ENCODE measurements around the gene SPATS2.

Gene SPATS2

DNA sequence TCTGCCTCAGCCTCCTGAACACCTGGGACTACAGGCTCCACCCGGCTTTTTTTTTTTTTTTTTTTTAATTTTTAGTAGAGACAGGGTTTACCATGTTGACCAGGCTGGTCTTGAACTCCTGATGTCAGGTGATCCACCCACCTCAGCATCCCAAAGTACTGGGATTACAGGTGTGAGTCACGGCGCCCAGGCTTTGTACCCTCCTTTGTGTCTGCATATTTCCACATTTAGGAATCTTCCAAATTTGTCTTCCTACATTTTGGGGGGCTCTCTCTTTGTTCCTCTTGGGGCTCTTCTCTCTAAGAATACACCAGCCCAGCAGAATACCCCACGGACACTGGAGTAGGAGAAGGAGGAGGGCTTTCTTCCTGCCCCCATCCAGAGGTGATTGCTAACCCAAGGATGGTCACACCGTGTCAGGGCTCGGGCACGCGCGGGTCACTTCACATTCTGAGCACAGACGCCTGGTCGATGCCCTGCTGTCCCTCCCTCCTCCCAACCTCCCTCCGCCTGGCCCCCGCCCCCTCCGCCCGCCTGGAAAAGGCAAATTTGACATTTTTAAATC, 22.7 kb upstream of the SPATS2 start:
- TF ChIP-seq, protein P1, sequence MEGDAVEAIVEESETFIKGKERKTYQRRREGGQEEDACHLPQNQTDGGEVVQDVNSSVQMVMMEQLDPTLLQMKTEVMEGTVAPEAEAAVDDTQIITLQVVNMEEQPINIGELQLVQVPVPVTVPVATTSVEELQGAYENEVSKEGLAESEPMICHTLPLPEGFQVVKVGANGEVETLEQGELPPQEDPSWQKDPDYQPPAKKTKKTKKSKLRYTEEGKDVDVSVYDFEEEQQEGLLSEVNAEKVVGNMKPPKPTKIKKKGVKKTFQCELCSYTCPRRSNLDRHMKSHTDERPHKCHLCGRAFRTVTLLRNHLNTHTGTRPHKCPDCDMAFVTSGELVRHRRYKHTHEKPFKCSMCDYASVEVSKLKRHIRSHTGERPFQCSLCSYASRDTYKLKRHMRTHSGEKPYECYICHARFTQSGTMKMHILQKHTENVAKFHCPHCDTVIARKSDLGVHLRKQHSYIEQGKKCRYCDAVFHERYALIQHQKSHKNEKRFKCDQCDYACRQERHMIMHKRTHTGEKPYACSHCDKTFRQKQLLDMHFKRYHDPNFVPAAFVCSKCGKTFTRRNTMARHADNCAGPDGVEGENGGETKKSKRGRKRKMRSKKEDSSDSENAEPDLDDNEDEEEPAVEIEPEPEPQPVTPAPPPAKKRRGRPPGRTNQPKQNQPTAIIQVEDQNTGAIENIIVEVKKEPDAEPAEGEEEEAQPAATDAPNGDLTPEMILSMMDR (IDR thresholded peaks at IDR 0.05; ENCODE audit: control extremely low read depth, extremely low read depth, low read depth, missing control alignments): no peak
- POLR2A ChIA-PET: no interaction called here
- CTCF ChIA-PET: interaction anchor here (3.6 to 4.0 kb wide), 4 partner anchors 13 to 51 kb away, joined by 22 to 174 read pairs (median 78); partner anchors contain the start of genes PRPH and SPATS2
- DNase-seq (ENCODE audit: extremely low spot score): no peak

DNA sequence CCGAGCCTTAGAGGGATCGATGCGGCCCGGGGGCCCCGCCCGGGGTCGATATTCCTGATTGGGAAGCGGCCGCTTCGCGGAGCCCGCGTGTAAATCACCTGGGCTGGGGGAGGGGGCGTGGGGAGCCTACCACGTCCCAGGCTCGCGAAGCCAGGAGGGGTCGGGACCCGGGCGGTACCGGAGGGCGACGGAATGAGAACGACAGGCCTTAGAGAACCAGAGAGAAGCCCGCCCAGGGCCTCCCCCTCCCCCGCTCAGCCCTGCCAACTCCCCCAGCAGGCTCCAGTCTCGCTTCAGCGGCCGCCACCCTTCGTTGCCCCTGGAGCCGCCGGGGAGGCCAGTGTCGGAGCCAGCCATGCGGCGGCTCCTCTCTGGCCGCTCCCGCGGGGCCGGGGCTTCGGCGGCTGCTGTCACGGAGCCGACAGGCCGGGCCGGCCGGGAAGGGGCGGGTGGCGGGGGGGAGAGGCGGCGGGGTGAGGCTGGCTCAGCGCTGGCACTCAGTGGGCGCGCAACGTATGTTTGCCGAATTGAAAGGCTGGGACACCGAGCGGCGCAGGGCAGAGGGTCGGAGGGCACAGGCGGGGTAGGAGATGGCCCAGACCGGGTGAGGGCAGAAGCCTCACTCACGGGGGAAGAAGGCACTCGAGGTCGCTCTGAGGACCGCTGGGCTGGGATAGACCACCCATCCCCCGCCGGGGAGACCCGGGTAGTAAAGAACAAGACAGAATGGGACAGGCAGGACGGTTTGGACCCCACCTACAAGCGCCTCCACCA, 22.0 kb upstream of the SPATS2 start:
- DNase-seq (ENCODE audit: extremely low spot score): peak; percentile 72
- TF ChIP-seq, protein P1 (IDR thresholded peaks at IDR 0.05; ENCODE audit: control extremely low read depth, extremely low read depth, low read depth, missing control alignments): no peak
- CTCF ChIA-PET: interaction anchor here (2.8 to 9.6 kb wide), 5 partner anchors 8 to 232 kb away, joined by 16 to 239 read pairs (median 88); partner anchors contain the start of genes C1QL4 and PRPH
- POLR2A ChIA-PET: no interaction called here

DNA sequence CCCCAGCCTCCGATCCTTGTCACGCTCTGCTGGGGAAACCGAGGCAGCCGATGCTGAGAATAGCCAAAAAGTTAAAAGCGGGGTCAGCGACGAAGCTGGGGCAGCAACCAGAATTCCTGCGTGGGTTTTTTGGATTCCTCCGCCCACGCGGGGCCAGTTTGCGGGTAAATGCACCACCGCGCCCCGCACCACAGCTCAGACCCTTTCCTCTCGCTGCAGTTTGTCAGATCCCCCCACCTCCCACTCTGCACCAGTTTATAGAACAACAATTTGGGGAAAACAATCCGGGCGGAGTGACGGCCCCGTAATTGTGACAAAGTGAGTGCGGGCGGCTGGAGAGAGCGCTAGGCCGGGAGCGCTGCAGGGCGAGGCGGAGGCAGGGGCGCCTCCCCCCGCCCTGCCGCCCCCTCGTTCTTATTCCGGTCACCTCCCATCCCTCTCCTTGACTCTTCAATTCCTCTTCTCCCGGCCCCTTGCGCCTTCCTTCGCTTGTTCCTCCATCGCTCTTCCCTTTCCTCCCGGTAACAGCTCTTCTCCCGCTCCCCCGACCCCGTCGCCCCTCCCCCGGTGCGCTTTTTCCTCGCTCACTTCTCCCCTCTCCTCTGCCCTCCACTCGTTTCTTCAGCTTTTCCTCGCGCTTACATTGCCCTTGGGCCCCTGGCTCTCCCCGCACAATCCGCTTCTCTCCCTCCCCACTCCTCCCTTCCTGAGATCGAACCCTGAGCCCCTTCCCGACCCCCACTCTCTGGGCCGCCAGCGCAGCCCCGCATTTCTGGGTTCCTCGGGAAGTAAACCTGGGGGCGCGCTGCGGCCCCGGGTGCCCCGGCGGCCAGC, 21.2 kb upstream of the SPATS2 start:
- POLR2A ChIA-PET: interaction anchor here (0.9 kb wide), 1 partner anchor 79 kb away, joined by 3 read pairs; no protein-coding TSS in a partner anchor
- CTCF ChIA-PET: interaction anchor here (1.0 to 9.6 kb wide), 16 partner anchors 8 to 231 kb away, joined by 3 to 239 read pairs (median 16); partner anchors contain the start of genes C1QL4, PRPH, SPATS2 and TROAP
- peak; percentile 37 for DNase-seq (ENCODE audit: extremely low spot score)
- TF ChIP-seq, protein P1 (IDR thresholded peaks at IDR 0.05; ENCODE audit: control extremely low read depth, extremely low read depth, low read depth, missing control alignments): no peak

DNA sequence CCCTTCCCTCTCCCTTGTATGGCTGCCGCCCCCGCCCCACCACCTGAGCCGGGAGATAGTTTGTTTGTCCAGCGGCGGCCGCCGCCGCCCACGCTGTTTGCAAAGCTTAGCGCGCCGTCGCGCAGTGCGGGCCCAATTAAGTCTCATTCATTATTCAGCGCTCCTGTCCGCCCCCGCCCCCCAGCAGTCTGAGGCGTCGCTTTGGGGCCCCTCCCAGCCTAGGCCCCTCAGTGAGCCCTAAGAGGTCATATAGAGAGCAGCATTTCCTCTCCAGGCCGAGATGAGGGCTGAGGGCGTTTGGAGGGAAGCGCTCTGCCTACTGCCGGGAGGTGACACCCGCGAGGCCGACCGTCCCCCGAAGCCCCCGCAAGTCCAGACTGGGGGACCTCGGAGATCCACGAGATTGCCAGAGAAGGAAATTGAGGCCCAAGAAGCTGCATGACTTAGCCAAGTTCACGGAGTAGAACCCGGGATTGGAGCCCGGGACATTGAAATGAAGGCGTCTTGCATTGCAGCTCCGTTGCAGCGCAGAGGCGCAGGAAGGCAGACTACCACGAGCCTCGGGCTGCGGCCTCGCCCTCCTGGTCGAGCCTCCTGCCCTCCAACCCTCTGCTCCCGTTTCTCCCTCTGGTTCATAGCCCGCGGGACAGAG, 20.5 kb upstream of the SPATS2 start, which contains the start of gene DNAJC22:
TSS of gene DNAJC22 (plus strand) at position 230 of the 652 bp plus-strand sequence. CDS start 1,985 bp downstream, outside the sequence.
- DNase-seq (ENCODE audit: extremely low spot score): peak; percentile 71
- ChIA-PET POLR2A (interaction anchor here (0.9 kb wide), 1 partner anchor 79 kb away, joined by 3 read pairs; no protein-coding TSS in a partner anchor), CTCF (interaction anchor here (0.7 to 9.6 kb wide), 37 partner anchors 9 to 411 kb away, joined by 3 to 239 read pairs (median 7); partner anchors contain the start of genes C1QL4, KCNH3, PRPH and SPATS2)
- TF ChIP-seq, protein P1 (IDR thresholded peaks at IDR 0.05; ENCODE audit: control extremely low read depth, extremely low read depth, low read depth, missing control alignments): no peak

DNA sequence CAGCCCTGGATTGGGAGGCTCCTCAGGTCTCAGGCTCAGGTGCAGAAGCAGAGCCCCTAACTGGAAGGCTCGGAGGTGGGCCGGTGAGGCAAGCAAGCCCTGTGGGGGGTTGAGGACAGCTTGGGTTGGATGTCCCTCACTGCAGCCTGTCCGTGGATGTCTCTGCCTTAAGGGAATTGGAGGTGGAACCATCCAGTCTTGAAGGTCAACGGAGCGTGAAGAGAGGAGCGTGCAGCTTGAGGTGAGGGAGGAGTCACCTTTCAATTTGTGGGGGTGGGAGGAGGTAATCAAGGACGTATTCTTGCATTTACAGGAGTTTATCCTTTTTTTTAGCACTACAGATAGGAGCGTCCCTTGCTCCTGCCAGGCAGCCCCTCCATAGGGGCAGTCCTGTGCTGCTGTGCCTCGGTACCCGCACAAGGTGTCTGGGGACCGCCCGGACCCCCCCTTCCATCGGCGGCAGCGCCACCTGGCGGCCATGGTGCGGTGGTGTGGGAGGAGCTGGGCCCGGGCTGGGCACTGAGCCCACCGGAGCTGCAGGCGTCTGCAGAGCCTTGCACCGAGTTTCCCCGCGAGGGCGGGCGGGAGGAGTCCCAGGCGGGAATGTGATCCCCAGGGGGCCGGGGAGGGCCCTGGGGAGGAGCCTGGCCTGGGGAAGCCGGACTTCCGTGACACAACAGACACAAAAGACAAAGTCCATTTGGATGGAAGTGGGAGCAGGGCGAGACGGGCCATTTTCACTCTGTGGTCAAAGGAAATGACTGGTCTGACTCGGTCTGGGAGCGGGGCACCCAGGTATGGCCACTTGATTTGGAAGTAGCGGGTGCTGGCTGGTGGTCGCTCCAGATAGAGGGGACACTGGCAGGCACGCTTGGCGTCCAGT, 19.7 kb upstream of the SPATS2 start:
- TF ChIP-seq, protein P1 (IDR thresholded peaks at IDR 0.05; ENCODE audit: control extremely low read depth, extremely low read depth, low read depth, missing control alignments): peak; percentile 95
- POLR2A ChIA-PET: interaction anchor here (0.6 to 1.0 kb wide), 2 partner anchors 19 to 82 kb away, joined by 3 to 5 read pairs; partner anchors contain the start of gene SPATS2
- DNase-seq (ENCODE audit: extremely low spot score): peak; percentile 90
- CTCF ChIA-PET: interaction anchor here (0.6 to 9.6 kb wide), 68 partner anchors 10 to 410 kb away, joined by 3 to 239 read pairs (median 4); partner anchors contain the start of genes C1QL4, KCNH3, PRPH and SPATS2

All from GM10248 (cell line).